HUES48 (cell line): ENCODE data around the gene NFYC.

ENCODE experiments used
- H3K27ac ChIP-seq: one replicate; pipeline ENCODE4 v1.7.0; 2013; ENCODE audit warnings: low read depth, low read length, inconsistent platforms
- H3K27me3 ChIP-seq: 2 replicates; pipeline ENCODE4 v1.6.1; 2013; ENCODE audit warnings: mild to moderate bottlenecking, low read length; ENCODE audit not compliant: control insufficient read depth, insufficient read depth
- H3K36me3 ChIP-seq: 2 replicates; pipeline ENCODE4 v1.6.1; 2013; ENCODE audit warnings: low read length; ENCODE audit not compliant: control insufficient read depth, insufficient read depth
- H3K4me1 ChIP-seq: 2 replicates; pipeline ENCODE4 v1.6.1; 2013; ENCODE audit warnings: mild to moderate bottlenecking, low read length; ENCODE audit not compliant: control insufficient read depth, insufficient read depth
- H3K4me3 ChIP-seq: 2 replicates; pipeline ENCODE4 v1.5.1; 2013; ENCODE audit warnings: mild to moderate bottlenecking, low read depth, low read length
- H3K9ac ChIP-seq: 2 replicates; pipeline ENCODE4 v1.6.1; 2013; ENCODE audit warnings: mild to moderate bottlenecking, low read depth, low read length, moderate library complexity
- H3K9me3 ChIP-seq: 2 replicates; pipeline ENCODE4 v1.6.1; 2013; ENCODE audit warnings: low read length; ENCODE audit not compliant: control insufficient read depth, insufficient read depth

The NFYC gene

GRCh38 chr1:40785446-40785845, 93.9 kb downstream of the NFYC start:
- peaks cover 6% of the 10 kb centered on the region for H3K4me1 ChIP-seq
- no peak overlapping the region for H3K9ac ChIP-seq
- no peak overlapping the region for H3K4me3 ChIP-seq
- no peak overlapping the region for H3K27ac ChIP-seq
- H3K27me3 ChIP-seq: peaks cover 42% of the 10 kb centered on the region
- no peaks in the 10 kb centered on the region for H3K9me3 ChIP-seq
- no peaks in the 10 kb centered on the region for H3K36me3 ChIP-seq

GRCh38 chr1:40786171-40786994, 94.9 kb downstream of the NFYC start:
- H3K9me3 ChIP-seq: no peaks in the 10 kb centered on the region
- H3K27ac ChIP-seq: no peak overlapping the region
- no peak overlapping the region for H3K9ac ChIP-seq
- no peaks in the 10 kb centered on the region for H3K36me3 ChIP-seq
- no peak overlapping the region for H3K4me3 ChIP-seq
- H3K4me1 ChIP-seq: peaks cover 6% of the 10 kb centered on the region
- peaks cover 34% of the 10 kb centered on the region for H3K27me3 ChIP-seq

GRCh38 chr1:40786995-40787705, 95.6 kb downstream of the NFYC start:
- no peak overlapping the region for H3K27ac ChIP-seq
- peaks cover 6% of the 10 kb centered on the region for H3K4me1 ChIP-seq
- H3K27me3 ChIP-seq: peaks cover 27% of the 10 kb centered on the region
- no peak overlapping the region for H3K4me3 ChIP-seq
- H3K36me3 ChIP-seq: no peaks in the 10 kb centered on the region
- no peaks in the 10 kb centered on the region for H3K9me3 ChIP-seq
- no peak overlapping the region for H3K9ac ChIP-seq

DNA sequence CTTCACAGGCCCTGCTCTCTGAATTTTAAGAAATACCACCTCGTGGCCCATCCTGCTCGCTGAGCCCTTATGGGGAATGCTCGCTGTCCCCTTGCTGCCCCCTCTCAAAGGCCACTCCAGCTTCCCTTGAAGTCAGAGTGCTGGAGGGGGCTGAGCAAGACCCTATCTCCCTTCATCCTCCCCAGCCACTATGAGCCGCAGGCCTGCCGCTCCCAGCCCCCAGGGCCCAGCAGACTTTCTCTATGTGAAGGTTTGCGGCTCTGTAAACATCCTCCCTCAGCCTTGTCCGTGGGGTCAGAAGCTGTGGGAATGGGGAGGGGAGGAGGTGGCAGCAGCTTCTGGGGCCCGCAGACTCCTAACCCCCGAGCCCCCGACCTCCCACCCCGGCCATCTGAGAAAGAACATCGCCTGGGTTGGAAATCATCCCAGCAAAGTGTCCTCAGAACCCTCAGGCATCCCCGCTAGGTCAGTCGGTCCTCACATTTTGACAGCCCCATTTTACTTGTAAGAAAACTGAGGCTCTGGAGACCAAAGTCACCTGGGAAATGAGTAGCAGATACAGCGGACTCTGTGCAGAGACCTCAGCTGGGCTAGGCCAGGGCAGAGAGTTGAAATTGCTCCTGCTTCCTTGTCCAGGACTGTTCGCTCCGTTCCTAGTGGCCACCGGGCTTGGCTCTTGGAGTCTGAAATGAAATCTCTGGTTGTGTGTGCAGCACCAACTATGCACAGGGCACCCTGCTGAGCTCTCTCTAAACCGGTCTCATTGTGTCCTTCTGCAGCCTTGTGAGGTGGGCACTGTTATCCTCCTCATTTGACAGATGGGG, 96.4 kb downstream of the NFYC start:
- Histone ChIP-seq H3K27me3 (peaks cover 19% of the 10 kb centered on the region), H3K9ac (no peak overlapping the region), H3K36me3 (no peaks in the 10 kb centered on the region), H3K4me1 (peaks cover 4% of the 10 kb centered on the region), H3K27ac (no peak overlapping the region), H3K4me3 (no peak overlapping the region), H3K9me3 (no peaks in the 10 kb centered on the region)

- Histone ChIP-seq H3K9me3 (no peaks in the 10 kb centered on the region), H3K27ac (no peak overlapping the region), H3K9ac (no peak overlapping the region), H3K4me3 (no peak overlapping the region), H3K27me3 (peaks cover 13% of the 10 kb centered on the region), H3K36me3 (no peaks in the 10 kb centered on the region), H3K4me1 (no peaks in the 10 kb centered on the region; the same call in 1 of the 2 replicates)
Measured at GRCh38 chr1:40788561-40789341, 97.2 kb downstream of the NFYC start.

DNA sequence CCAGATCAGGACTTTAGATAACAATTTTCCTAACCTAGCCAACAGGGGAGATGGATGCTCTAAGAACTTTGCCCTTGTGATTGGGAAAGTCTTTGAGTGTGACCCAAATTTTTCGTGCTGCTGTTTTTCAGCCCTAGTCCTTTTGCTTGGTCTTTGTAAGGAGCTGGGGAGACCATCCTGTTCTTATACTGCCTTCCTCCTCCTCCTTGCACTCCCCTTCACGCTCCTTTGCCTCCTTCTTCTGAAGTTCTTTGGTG, 97.8 kb downstream of the NFYC start:
- Histone ChIP-seq H3K9me3 (no peaks in the 10 kb centered on the region), H3K4me1 (no peaks in the 10 kb centered on the region; the same call in 1 of the 2 replicates), H3K27ac (no peak overlapping the region), H3K36me3 (no peaks in the 10 kb centered on the region), H3K27me3 (peaks cover 11% of the 10 kb centered on the region), H3K9ac (no peak overlapping the region), H3K4me3 (no peak overlapping the region)

DNA sequence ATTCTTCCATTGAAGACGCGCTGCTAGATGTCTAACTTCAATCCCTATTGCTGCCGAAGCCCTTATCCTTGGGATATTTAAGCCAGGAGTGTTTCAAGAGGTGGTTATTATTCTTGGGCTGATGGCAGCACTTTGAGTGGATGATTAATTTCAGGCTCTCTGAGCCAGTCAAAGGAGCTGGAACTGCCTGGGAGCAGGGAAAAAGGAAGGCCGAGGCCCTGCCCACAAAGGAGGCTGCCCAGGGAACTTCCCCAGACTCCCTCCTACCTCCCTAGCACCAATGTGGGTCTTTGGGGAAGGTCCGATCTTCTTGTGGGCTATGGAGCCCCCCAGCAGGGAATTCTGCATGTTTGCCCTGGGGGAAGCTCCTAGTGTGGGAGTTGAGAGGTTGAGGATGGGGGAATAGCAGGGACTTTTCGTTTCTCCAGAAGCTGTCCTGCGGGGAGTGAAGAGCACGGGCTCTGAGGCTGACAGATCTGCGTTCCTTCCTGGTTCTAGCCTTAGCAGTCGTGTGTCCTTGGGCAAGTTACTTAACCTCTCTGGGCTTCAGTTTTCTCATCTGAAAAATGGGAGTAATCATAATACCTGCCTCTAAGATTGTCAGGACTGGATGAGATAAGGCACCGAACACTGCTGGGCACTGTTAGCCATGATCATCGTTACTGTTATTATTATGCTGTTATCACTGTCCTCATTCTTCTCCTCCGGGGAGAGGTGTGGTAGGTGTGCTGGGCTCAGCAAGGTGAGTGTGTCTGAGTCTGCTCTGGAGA, 98.3 kb downstream of the NFYC start:
- Histone ChIP-seq H3K27ac (no peak overlapping the region), H3K4me1 (no peaks in the 10 kb centered on the region), H3K4me3 (no peak overlapping the region), H3K27me3 (peaks cover 6% of the 10 kb centered on the region), H3K9me3 (no peaks in the 10 kb centered on the region), H3K9ac (no peak overlapping the region), H3K36me3 (no peaks in the 10 kb centered on the region)

GRCh38 chr1:40792036-40792435, 100.5 kb downstream of the NFYC start:
- Histone ChIP-seq H3K27me3 (no peaks in the 10 kb centered on the region), H3K9ac (no peak overlapping the region), H3K27ac (no peak overlapping the region), H3K9me3 (no peaks in the 10 kb centered on the region), H3K36me3 (no peaks in the 10 kb centered on the region), H3K4me3 (no peak overlapping the region), H3K4me1 (no peaks in the 10 kb centered on the region)

DNA sequence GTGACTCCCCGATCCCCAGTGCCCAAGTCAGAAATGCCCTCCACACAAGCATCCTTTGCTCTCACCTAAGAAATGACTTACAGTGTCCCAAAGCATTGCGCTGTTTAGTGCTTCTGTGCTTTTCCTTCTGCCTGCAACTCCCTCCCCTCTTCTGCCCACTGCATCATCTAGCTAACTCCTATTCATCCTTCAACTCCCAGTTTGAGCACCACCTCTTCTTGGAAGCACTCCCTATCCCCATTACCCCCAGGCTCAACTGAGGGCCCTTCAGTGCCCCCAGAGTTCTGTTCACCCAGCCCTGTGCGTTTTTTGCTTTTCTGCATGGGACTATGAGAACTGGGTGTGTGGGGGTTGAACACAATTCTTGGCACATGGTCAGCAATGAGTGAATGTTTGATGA, 102.1 kb downstream of the NFYC start:
- H3K4me3 ChIP-seq: no peak overlapping the region
- no peaks in the 10 kb centered on the region for H3K27me3 ChIP-seq

GRCh38 chr1:40794048-40794447, 102.5 kb downstream of the NFYC start:
- Histone ChIP-seq H3K4me1 (no peaks in the 10 kb centered on the region; the same call in 1 of the 2 replicates), H3K9me3 (no peaks in the 10 kb centered on the region), H3K4me3 (no peak overlapping the region), H3K9ac (no peak overlapping the region), H3K27ac (no peak overlapping the region), H3K27me3 (no peaks in the 10 kb centered on the region), H3K36me3 (no peaks in the 10 kb centered on the region)

More for the DNA sequence above, 102.1 kb downstream of the NFYC start:
- Histone ChIP-seq H3K36me3 (no peaks in the 10 kb centered on the region), H3K4me1 (no peaks in the 10 kb centered on the region), H3K9me3 (no peaks in the 10 kb centered on the region), H3K9ac (no peak overlapping the region), H3K27ac (no peak overlapping the region)
